SK-N-SH (cell line): ENCODE data around the gene TTC7B.

Source experiments
- CTCF ChIP-seq: fragments of 200-600 bp; sonication (generic); IDR thresholded peaks from 2 replicates; pipeline ENCODE4 v1.6.1; 2017; ENCODE audit warnings: antibody characterized with exemption, mild to moderate bottlenecking, moderate library complexity
- MXI1 ChIP-seq: IDR thresholded peaks from 2 replicates; pipeline ENCODE4 v1.6.1; 2012; ENCODE audit warnings: mild to moderate bottlenecking, low read depth, low read length, improper control_type of control experiment
- POLR2AphosphoS5 ChIP-seq: IDR thresholded peaks from 2 replicates; pipeline ENCODE4 v1.6.1; 2012; ENCODE audit warnings: low read depth, low read length
- SIN3A ChIP-seq: IDR thresholded peaks from 2 replicates; pipeline ENCODE4 v1.6.1; 2012; ENCODE audit warnings: low read depth, mild to moderate bottlenecking, low read length, moderate library complexity, borderline replicate concordance
- TCF12 ChIP-seq: IDR thresholded peaks from 2 replicates; pipeline ENCODE4 v1.4.0; 2012

- TF ChIP-seq TCF12, result no peak
- no peak for TF ChIP-seq SIN3A
- TF ChIP-seq CTCF, result no peak
- TF ChIP-seq MXI1, result no peak
- no peak for TF ChIP-seq POLR2AphosphoS5
Observed at GRCh38 chr14:90642244-90642717, 173.9 kb downstream of the TTC7B start.
